Fibroblast of the aortic adventitia (primary cell): ENCODE data around the gene ATXN3. TPM values are rescaled to one million over a fixed set of nuclear protein-coding genes. Genes with fewer than 3 reads are reported as not detected.

Source experiments
- DNase-seq: peaks from one replicate; pipeline ENCODE4 v3.0.0-alpha.2; 2010; ENCODE audit warnings: low read depth
- H3K4me3 ChIP-seq: 2 replicates; pipeline ENCODE4 v1.5.1; 2011; ENCODE audit warnings: low read depth, mild to moderate bottlenecking, control low read depth, low read length, moderate library complexity
- CTCF ChIP-seq: IDR thresholded peaks from 2 replicates; pipeline ENCODE4 v1.5.1; 2011; ENCODE audit warnings: mild to moderate bottlenecking, low read length, control low read depth, inconsistent platforms; ENCODE audit not compliant: insufficient read depth
- total RNA-seq: library from RNA; depleted of rRNA; stranded (reverse); fragments of >200 nt; gene quantifications from 2 replicates; pipeline ENCODE4 v1.2.3, GENCODE V29; 2012; ENCODE audit warnings: low replicate concordance

Gene ATXN3
- total RNA-seq, 1 donor: 53.1 TPM

- no peak overlapping the region for H3K4me3 ChIP-seq
- TF ChIP-seq CTCF: no peak
- DNase-seq: no peak
These were observed 3.1 kb upstream of the ATXN3 start for GRCh38 chr14:92109490-92109889.

- DNase-seq: no peak
- H3K4me3 ChIP-seq: no peak overlapping the region
- no peak for TF ChIP-seq CTCF
These were observed 2.2 kb upstream of the ATXN3 start for GRCh38 chr14:92108345-92109254.

GRCh38 chr14:92105893-92106142 is 564 bp downstream of the ATXN3 start:
- DNase-seq: no peak
- H3K4me3 ChIP-seq: peak overlapping the region; percentile 76
- no peak for TF ChIP-seq CTCF

- H3K4me3 ChIP-seq: peak overlapping the region; percentile 76
- DNase-seq: no peak
- no peak for TF ChIP-seq CTCF
These were observed 1.1 kb downstream of the ATXN3 start for GRCh38 chr14:92105073-92105892.

GRCh38 chr14:92103363-92103989 is 2.9 kb downstream of the ATXN3 start:
- no peak for DNase-seq
- no peak for TF ChIP-seq CTCF
- H3K4me3 ChIP-seq: no peak overlapping the region

- no peak for DNase-seq
- TF ChIP-seq CTCF: no peak
- H3K4me3 ChIP-seq: no peak overlapping the region
These were observed 6.6 kb downstream of the ATXN3 start for GRCh38 chr14:92099802-92100201.
